Measurements from ENCODE around the gene SPSB1.

SPSB1 gene

DNA sequence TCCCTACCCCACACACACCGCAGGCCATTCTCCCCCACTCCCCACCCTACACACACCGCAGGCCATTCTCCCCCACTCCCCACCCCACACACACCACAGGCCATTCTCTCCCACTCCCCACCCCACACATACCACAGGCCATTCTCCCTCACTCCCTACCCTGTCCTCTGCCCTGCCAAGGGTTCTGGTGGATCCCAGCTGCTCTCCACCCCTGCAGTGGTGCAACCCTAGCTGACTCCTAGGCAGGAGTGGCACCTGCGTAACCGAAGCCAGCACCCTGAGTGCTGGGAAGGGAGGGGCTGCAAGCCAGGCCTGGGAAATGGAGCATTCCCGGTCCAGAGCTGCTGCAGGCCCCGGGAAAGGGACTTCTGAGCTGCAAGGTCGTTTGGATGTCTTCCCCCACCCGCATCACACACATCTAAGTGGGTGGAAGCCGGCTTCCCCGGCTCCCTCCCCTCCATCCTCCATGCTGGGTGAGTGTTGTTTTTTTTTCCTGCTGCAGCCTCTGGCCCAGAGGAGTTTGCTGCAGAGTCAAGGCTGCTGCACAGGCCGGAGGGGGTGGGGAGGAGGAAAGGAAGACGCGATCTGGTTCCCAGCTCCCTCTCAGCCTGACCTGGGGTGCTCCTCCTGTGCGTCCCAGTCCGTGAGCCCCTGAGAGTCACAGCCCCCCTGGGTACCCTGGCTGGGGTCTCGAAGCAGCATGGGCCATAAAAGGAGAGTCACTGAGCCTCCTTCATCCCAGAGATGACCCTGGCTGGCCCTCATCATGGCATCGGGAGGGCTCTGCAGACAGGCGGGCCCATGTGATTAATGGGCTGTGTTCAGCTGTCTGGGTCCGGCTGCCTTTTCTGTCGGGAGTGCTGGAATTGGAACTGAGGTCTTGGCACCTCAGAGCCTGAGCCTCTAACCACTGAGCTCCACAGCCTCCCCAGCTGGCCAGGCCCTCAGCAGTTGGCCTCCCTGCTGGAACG lies 42.0 kb upstream of the SPSB1 start:
- ATAC-seq (replicated peaks; ENCODE audit: extremely low read depth, poor library complexity, severe bottlenecking) (no peak), DNase-seq (ENCODE audit: low spot score in 2 of 2) (no peak)
- H3K9me3 Mint-ChIP-seq, result no peaks in the 10 kb centered on the region
- H3K27ac Mint-ChIP-seq (ENCODE audit: low read depth), result no peak overlapping the region
- no peaks in the 10 kb centered on the region for H3K27me3 Mint-ChIP-seq
- no peak overlapping the region for H3K4me3 Mint-ChIP-seq
- H3K4me1 Mint-ChIP-seq, result peaks cover 26% of the 10 kb centered on the region
- H3K36me3 Mint-ChIP-seq (ENCODE audit: insufficient read depth), result peaks cover 8% of the 10 kb centered on the region

DNA sequence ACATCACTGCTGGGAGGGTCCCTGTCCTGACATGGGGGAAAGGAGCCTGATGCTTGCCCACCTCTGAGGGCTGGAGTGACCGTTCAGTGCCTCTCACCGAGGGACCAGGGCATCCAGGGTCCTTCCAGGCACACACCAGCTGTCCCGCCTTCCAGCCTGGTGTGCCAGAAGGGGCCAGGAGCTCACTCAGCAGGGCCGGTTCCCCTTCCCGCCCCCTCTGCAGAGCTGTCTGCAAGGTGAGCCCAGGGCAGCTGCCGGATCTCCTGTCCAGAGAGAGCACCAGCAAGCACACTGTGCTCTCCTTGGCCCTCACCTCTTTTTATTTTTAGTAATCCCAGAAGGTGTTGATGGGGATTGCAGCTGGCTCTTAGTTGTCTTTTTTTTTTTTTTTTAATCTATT lies 41.2 kb upstream of the SPSB1 start:
- H3K36me3 Mint-ChIP-seq (ENCODE audit: insufficient read depth), result peaks cover 7% of the 10 kb centered on the region

DNA sequence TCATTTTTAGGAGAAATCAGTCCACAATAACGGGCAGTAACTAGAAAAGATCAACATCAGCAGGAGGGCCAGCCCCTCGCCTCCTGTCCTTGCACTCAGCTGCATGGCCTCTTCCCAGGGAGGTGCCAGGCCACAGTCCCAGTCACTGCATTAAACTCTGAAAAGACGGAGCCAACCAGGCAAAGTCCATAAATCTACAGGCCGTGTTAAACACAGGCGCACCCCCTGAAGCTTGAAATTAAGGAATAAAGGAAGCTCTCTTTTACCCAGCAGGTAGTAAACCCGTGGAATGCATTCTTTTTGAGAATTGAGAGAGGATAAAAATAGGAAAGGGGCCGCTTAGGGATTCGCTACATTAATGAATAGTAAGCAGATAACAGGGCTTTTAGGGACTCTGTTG lies 39.7 kb upstream of the SPSB1 start:
- ATAC-seq (replicated peaks; ENCODE audit: extremely low read depth, poor library complexity, severe bottlenecking), result no peak

More for the DNA sequence above, 41.2 kb upstream of the SPSB1 start:
- no peaks in the 10 kb centered on the region for H3K9me3 Mint-ChIP-seq
- H3K27me3 Mint-ChIP-seq, result no peaks in the 10 kb centered on the region
- no peak overlapping the region for H3K27ac Mint-ChIP-seq (ENCODE audit: low read depth)
- DNase-seq (ENCODE audit: low spot score in 2 of 2) (no peak), ATAC-seq (replicated peaks; ENCODE audit: extremely low read depth, poor library complexity, severe bottlenecking) (no peak)
- peaks cover 26% of the 10 kb centered on the region for H3K4me1 Mint-ChIP-seq
- no peak overlapping the region for H3K4me3 Mint-ChIP-seq

DNA sequence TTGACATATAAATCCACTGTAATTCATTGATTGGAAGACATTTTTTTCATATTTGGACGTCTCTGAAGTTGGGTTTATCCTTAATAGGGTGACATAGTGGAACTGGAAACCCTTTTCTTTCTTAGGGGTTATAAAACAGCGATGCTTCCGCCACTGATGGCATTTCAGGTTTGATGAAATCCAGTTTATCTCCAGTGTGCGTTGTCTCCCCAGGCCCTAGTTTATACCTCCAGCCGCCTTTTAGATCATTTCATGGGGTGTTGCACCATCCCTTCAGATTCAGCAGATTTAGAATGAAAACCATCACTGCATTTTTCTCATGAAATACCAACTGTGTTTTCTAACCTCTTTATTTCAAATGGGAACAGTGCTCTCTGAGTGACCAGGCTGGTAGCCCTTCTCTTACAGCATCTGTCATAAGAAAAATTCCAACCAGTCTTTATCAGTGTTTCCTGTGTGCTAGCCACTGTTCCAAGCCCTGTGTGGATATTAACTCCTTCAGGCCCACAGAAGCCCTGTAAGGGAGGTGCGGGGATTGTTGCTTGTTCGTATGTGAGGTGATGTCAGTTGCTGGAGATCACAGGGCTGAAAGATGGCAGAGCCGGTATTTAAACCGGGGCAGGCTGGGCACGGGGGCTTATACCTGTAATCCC lies 39.1 kb upstream of the SPSB1 start:
- H3K27ac Mint-ChIP-seq (ENCODE audit: low read depth), result no peak overlapping the region

More for the DNA sequence above, 39.7 kb upstream of the SPSB1 start:
- H3K36me3 Mint-ChIP-seq (ENCODE audit: insufficient read depth), result peaks cover 4% of the 10 kb centered on the region
- no peak overlapping the region for H3K27ac Mint-ChIP-seq (ENCODE audit: low read depth)
- H3K9me3 Mint-ChIP-seq, result no peaks in the 10 kb centered on the region
- H3K4me1 Mint-ChIP-seq, result peaks cover 37% of the 10 kb centered on the region
- H3K4me3 Mint-ChIP-seq, result no peak overlapping the region
- no peak for DNase-seq (ENCODE audit: low spot score in 2 of 2)
- H3K27me3 Mint-ChIP-seq, result no peaks in the 10 kb centered on the region

DNA sequence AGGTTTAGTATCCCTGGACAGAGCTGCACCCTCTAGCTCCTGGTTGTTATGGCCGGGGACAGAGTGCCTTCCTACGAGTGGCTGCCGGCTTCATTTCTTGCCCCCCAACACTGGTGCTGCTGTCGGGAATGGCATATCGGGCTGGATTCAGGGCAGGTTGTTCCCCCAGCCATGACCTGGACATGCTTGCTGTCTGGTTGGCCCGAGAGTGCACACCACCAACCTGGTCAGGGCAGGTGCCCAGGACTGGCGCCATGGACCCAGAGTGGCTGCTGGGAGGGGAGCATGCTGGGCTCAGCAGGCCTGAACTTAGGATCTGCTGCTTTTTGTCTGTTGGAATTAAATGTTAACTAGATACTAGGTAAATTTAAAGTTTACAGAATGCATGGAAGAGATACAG lies 36.4 kb upstream of the SPSB1 start:
- H3K27ac Mint-ChIP-seq (ENCODE audit: low read depth), result no peak overlapping the region
- peaks cover 8% of the 10 kb centered on the region for H3K36me3 Mint-ChIP-seq (ENCODE audit: insufficient read depth)
- H3K4me3 Mint-ChIP-seq, result no peak overlapping the region
- DNase-seq (ENCODE audit: low spot score in 2 of 2) (no peak), ATAC-seq (replicated peaks; ENCODE audit: extremely low read depth, poor library complexity, severe bottlenecking) (no peak)
- no peaks in the 10 kb centered on the region for H3K9me3 Mint-ChIP-seq
- H3K4me1 Mint-ChIP-seq, result peaks cover 62% of the 10 kb centered on the region
- H3K27me3 Mint-ChIP-seq, result no peaks in the 10 kb centered on the region

More for the DNA sequence above, 39.1 kb upstream of the SPSB1 start:
- Mint-ChIP-seq H3K9me3 (no peaks in the 10 kb centered on the region), H3K4me3 (no peak overlapping the region), H3K27me3 (no peaks in the 10 kb centered on the region), H3K36me3 (ENCODE audit: insufficient read depth) (peaks cover 5% of the 10 kb centered on the region), H3K4me1 (peaks cover 43% of the 10 kb centered on the region)
- no peak for ATAC-seq (replicated peaks; ENCODE audit: extremely low read depth, poor library complexity, severe bottlenecking)
- DNase-seq (ENCODE audit: low spot score in 2 of 2), result no peak

DNA sequence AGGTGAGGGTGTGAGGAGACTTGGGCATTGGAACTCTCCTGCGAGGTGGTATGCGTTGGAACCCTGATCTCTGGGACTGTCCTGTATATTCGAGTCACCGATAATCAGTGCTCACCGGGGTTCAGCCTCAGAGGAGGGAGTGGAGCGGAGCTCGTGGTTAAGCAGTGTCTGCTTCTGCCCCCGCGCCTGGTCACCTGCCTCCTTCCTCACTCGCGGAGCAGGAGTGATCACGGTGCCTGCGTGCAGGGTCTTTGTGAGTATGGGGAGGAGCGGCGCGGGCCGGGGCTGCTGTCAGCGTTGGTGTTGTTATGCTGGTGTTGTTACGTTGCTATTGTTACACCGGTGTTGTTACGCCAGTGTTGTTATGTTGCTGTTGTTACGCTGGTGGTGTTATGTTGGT lies 34.8 kb upstream of the SPSB1 start:
- Mint-ChIP-seq H3K36me3 (ENCODE audit: insufficient read depth) (peaks cover 9% of the 10 kb centered on the region), H3K4me3 (no peak overlapping the region), H3K27ac (ENCODE audit: low read depth) (no peak overlapping the region), H3K4me1 (peaks cover 60% of the 10 kb centered on the region), H3K27me3 (no peaks in the 10 kb centered on the region), H3K9me3 (no peaks in the 10 kb centered on the region)
- ATAC-seq (replicated peaks; ENCODE audit: extremely low read depth, poor library complexity, severe bottlenecking) (no peak), DNase-seq (ENCODE audit: low spot score in 2 of 2) (no peak)

DNA sequence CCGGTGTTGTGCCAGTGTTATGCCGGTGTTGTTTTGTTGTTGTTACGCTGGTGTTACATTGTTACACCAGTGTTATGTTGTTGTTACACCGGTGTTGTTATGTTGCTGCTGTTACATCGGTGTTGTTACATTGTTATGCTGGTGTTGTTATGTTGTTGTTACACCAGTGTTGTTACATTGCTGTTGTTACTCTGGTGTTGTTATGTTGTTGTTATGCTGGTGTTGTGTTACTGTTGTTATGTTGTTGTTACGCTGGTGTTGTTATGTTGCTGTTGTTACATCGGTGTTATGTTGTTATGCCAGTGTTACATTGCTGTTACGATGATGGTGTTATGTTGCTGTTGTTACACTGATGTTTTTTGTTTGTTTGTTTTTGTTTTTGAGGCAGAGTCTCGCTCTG lies 34.1 kb upstream of the SPSB1 start:
- no peaks in the 10 kb centered on the region for H3K27me3 Mint-ChIP-seq
- no peak overlapping the region for H3K4me3 Mint-ChIP-seq
- no peak for DNase-seq (ENCODE audit: low spot score in 2 of 2)
- no peaks in the 10 kb centered on the region for H3K9me3 Mint-ChIP-seq
- peaks cover 56% of the 10 kb centered on the region for H3K4me1 Mint-ChIP-seq
- H3K27ac Mint-ChIP-seq (ENCODE audit: low read depth), result no peak overlapping the region
- no peak for ATAC-seq (replicated peaks; ENCODE audit: extremely low read depth, poor library complexity, severe bottlenecking)
- H3K36me3 Mint-ChIP-seq (ENCODE audit: insufficient read depth), result peaks cover 9% of the 10 kb centered on the region

DNA sequence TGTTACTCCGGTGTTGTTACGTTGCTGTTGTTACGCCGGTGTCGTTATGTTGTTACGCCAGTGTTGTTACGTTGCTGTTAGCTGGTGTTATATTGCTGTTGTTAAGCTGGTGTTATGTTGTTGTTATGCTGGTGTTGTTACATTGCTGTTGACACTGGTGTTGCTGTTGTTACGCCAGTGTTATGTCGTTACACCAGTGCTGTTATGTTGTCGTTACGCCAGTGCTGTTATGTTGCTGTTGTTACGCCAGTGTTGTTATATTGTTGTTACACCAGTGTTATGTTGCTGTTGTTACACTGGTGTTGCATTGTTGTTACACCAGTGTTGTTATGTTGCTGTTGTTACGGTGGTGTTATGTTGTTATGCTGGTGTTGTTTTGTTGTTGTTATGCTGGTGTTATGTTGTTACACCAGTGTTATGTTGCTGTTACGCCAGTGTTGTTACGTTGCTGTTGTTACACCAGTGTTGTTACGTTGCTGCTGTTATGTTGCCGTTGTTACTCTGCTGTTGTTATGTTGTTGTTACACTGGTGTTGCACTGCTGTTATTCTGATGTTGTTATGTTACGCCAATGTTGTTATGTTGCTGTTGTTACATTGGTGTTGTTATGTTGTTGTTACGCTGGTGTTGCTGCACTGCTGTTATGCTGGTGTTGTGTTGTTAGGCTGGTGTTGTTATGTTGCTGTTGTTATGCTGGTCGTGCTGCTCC lies 32.5 kb upstream of the SPSB1 start:
- ATAC-seq (replicated peaks; ENCODE audit: extremely low read depth, poor library complexity, severe bottlenecking) (no peak), DNase-seq (ENCODE audit: low spot score in 2 of 2) (no peak)
- H3K4me3 Mint-ChIP-seq, result no peak overlapping the region
- no peaks in the 10 kb centered on the region for H3K27me3 Mint-ChIP-seq
- no peaks in the 10 kb centered on the region for H3K9me3 Mint-ChIP-seq
- peaks cover 42% of the 10 kb centered on the region for H3K4me1 Mint-ChIP-seq
- no peak overlapping the region for H3K27ac Mint-ChIP-seq (ENCODE audit: low read depth)
- H3K36me3 Mint-ChIP-seq (ENCODE audit: insufficient read depth), result peaks cover 12% of the 10 kb centered on the region

DNA sequence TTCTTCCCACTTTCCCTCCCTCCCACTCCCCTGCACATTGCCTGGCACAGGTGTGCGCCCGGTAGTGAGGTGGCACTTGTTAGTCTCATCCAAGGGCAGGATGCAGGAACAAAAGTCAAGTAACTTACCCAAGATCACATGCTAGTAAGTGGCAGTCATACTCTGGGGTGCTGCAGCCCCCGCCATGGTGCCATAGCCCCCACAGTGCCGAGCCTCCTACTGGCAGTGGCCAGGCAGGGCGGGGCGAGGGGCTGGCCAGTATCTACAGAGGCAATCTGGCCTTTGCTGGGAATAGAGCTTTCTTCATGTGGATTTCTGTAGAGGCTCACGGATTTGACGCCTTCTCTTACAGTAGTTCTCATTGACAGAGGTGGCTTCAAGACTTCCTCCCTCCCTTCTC lies 31.2 kb upstream of the SPSB1 start:
- Mint-ChIP-seq H3K4me3 (no peak overlapping the region), H3K36me3 (ENCODE audit: insufficient read depth) (peaks cover 11% of the 10 kb centered on the region), H3K27ac (ENCODE audit: low read depth) (peak overlapping the region; percentile 76), H3K4me1 (peaks cover 42% of the 10 kb centered on the region), H3K9me3 (no peaks in the 10 kb centered on the region), H3K27me3 (no peaks in the 10 kb centered on the region)
- DNase-seq (ENCODE audit: low spot score in 2 of 2) (no peak), ATAC-seq (replicated peaks; ENCODE audit: extremely low read depth, poor library complexity, severe bottlenecking) (no peak)

DNA sequence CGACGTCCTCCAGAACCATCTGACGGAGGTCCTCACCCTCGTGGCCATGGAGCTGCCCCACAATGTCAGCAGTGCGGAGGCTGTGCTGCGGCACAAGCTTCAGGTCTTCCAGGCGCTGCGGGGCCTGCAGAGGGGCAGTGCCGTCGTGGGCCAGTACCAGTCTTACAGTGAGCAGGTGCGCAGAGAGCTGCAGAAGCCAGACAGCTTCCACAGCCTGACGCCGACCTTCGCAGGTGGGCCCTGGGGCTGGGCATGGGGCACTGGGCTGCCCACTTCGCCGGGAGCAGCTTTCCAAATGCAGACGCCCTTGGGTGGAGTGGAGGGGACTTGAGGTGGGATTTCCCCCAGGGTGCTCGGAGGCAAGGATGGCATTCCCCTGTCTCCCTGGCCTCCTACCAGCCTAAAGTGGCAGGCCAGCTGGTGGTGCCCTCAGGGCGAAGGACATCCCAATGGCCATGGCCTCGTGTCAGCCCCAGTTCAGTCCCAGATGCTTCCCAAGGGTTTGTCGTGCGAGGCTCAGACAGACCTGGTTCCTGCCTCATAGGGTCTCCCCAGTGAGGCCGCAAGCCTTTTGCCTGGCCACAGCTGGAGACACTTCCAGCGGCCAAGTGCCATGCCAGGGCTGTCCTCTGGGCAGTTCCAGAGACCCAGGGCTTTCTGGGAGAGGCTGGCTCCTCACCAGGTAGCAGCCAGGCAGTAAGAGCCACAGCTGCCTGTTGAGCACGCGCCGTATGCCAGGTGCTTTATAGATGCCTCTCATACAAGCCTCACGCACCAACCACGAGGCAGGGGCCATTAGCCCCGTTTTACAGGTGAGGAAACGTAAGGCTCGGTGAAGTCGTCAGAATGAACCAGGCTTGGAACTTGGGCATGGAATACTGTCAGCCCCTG lies 30.4 kb upstream of the SPSB1 start:
- no peaks in the 10 kb centered on the region for H3K27me3 Mint-ChIP-seq
- peaks cover 12% of the 10 kb centered on the region for H3K36me3 Mint-ChIP-seq (ENCODE audit: insufficient read depth)
- peaks cover 41% of the 10 kb centered on the region for H3K4me1 Mint-ChIP-seq
- peak overlapping the region; percentile 76 for H3K27ac Mint-ChIP-seq (ENCODE audit: low read depth)
- ATAC-seq (replicated peaks; ENCODE audit: extremely low read depth, poor library complexity, severe bottlenecking) (no peak), DNase-seq (ENCODE audit: low spot score in 2 of 2) (no peak)
- H3K4me3 Mint-ChIP-seq, result no peak overlapping the region
- no peaks in the 10 kb centered on the region for H3K9me3 Mint-ChIP-seq

DNA sequence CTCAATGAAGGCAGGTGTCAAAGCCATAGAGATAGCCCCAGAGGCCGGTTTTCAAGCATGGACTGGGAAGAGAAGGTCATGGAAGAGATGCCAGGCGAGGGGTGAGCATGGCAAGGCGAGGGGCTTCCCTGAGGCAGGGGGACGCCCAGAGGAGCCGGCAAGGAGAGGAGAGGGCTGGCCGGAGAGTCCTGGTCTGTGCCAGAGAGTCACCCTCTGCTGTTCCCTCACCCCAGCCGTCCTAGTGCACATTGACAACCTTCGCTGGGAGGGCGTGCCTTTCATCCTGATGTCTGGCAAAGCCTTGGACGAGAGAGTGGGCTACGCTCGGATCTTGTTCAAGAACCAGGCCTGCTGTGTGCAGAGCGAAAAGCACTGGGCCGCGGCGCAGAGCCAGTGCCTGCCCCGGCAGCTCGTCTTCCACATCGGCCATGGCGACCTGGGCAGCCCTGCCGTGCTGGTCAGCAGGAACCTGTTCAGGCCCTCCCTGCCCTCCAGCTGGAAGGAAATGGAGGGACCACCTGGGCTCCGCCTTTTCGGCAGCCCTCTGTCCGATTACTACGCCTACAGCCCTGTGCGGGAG lies 29.3 kb upstream of the SPSB1 start:
- H3K27ac Mint-ChIP-seq (ENCODE audit: low read depth), result no peak overlapping the region
- ATAC-seq (replicated peaks; ENCODE audit: extremely low read depth, poor library complexity, severe bottlenecking) (no peak), DNase-seq (ENCODE audit: low spot score in 2 of 2) (no peak)
- peaks cover 10% of the 10 kb centered on the region for H3K36me3 Mint-ChIP-seq (ENCODE audit: insufficient read depth)
- H3K9me3 Mint-ChIP-seq, result no peaks in the 10 kb centered on the region
- no peaks in the 10 kb centered on the region for H3K27me3 Mint-ChIP-seq
- H3K4me1 Mint-ChIP-seq, result peaks cover 33% of the 10 kb centered on the region
- no peak overlapping the region for H3K4me3 Mint-ChIP-seq

All from central memory CD8-positive, alpha-beta T cell (primary cell).